CD1c-positive myeloid dendritic cell (primary cell): ENCODE measurements around the gene ALDH9A1.
"Not testable (repeated sequence)": the region's sequence is repeated elsewhere in the genome, so short reads cannot be mapped to it uniquely, and the experiment has no call there.

Source experiments
- DNase-seq: peaks from one replicate; pipeline ENCODE4 v3.0.0-alpha.2; 2016; ENCODE audit errors: extremely low spot score

ALDH9A1 gene

DNA sequence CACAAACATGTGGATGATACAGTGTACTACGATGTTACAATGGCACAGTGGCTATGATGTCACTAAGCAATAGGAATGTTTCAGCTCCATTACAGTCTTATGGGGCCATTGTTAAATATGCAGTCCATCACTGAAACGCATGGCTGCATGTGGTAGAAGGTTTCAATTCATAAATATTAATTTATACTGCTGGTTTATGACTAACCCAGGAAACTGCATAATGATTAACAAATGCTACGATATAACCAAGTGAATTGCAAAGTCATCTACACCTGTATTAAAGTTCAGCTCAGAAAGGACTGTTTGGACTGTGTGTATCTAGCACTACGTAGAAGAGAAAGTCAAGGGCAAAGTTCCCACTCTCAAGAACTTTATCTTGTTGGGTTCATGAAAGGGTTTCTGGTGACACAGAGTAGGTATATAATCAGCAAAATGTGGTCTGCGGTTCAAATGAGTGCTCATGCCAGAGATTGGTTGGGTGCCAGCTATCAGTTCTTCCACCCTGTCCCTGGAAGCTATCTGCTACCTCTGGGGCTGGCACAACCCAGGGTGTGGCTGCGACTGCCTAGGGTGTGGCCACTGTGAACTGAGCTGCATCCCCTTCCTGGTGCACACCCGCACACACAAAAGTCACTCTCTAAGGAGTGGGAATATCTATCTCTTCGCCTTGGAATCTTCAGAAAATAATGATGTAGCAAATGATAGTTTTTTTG is 52.6 kb downstream of the ALDH9A1 start:
- DNase-seq, result no peak

DNA sequence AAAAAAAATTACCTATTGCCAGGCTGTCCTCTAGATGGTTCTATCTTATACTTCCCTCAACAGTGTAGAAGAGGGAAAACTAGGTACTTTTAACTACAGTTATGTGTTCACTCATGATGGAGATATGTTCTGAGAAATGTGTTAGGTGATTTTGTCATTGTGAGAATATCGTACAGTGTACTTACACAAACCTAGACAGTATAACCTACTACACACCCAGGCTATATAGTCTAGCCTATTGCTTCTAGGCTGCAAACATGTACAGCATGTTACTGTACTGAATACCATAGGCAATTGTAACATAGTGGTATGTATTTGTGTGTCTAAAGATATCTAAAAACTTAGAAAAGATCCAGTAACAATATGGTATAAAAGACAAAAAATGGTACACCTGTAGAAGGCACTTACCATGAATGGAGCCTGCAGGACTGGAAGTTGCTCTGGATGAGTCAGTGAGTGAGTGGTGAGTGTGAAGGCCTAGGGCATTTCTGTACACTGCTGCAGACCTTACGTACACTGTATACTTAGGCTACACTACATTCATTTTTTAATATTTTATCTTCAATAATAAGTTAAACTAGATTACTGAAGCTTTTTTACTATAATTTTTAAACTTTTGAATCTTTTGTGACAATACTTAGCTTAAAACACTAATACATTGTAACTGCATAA is 54.2 kb downstream of the ALDH9A1 start:
- DNase-seq, result no peak

DNA sequence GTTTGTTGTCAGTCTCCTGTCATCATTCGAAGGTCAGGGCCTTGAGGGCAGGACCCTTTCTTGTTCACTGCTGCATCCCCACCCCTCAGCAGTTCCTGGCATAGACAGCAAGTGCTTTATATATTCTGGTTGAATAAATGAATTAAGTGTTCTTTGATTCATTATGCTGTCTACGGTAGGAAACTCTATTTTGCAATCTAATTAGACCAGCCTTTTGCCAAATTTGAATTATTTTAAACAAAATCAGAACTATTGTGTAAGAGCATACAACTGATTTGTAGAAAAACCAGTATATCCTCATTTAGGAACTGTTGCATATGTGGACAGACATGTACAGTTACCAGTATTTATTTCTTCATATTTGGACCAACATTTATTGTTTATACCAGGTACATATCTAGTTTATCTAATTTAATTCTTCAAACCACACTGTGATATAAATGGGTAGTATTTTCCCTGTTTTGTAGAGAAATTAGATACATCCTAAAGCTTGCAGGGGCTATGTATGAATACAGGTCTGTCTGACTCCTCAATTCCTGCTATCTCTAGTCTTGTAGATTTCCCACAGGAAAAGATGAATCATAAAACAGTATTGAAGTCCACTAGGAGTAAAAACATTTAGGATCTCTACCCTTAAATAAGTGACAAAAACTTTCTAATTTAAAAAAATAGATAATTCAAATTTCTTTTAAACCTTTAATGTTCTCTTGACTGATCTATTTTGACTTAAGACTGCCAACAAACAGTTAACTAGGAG is 57.0 kb downstream of the ALDH9A1 start:
- no peak for DNase-seq

DNA sequence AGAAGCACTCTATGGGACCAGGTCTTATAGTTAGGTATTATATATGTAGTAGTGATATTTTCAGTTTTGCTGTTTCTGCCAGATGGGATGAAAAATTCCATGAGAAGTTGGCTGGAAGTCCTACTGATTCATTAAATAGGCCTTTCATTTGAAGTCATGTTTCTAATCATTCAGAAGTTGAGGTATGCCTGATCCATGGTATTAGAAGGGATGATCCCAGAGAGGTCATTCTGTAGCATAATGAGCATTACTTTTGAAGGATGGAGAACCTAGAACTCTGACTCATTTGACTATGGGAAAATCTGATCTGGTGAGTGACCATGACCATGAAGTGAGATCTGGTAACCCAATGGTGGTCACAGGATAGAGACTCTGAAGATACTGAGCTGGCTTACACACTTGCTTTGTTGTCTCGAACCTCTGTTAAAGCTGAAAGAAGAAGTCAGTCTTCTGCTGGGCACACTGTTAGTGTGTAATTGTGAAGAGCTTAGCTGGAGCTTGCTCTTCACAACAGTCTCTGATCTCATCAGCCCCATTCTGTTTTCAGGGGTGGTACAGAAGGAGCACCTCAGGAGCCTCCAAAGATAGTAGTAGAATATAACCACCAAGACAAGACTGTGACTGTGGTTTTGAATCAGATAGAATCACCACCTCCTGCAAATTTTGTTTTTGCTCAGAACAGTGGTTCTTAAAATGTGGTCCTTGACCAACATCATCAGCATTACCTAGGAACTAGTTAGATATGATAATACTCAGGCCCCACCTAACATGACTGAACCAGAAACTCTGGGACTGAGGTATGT is 58.3 kb downstream of the ALDH9A1 start:
- DNase-seq, result no peak

DNA sequence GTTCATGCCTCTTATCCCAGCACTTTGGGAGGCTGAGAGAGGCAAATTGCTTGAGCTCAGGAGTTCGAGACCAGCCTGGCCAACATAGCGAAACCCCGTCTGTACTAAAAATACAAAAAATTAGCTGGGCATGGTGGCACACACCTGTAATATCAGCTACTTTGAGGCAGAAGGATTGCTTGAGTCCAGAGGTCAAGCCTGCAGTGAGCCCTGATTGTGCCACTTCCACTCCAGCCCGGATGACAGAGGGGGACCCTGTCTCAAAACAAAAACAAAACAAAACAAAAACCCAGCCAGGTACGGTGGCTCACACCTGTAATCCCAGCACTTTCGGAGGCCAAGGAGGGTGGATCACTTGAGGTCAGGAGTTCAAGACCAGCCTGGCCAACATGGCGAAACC is 60.2 kb downstream of the ALDH9A1 start:
- not testable (repeated sequence) for DNase-seq

DNA sequence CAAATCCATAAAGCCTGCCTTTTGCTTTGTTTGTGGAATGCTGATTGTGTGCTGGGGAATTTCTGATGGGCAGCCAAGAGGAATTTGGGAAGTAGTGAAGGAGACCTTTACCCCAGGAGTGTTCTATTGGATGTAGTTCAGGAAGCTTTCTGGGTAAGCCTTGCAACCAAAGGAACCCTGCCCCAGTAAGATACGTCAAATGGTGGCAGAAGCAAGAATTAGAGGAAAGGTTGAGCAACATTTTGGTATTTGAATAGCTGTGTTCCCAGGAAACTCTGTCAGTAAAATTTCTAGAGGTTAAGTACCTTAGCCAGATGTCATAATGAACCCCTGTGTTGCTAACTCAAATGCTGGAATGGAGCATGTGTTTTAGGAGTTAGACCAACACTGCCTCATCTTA is 60.9 kb downstream of the ALDH9A1 start:
- no peak for DNase-seq

DNA sequence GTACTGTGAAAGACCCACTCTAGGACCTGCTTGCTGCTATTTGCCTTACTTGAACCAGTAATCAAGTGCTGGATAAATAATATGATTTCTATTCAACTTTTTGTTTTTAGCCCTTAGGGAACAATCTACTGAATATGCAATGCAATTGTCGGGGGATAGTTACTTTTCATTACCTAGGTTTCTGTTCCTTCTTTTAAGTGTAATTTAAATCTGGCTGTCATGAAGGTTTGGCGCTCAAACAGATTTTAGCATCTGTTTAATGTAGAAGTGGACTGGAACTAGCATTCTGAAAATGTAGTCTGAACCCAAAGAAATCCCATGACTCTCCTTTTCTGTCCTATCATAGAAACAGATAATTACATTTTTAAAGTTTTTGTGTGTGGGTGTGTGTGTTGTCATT is 62.5 kb downstream of the ALDH9A1 start:
- DNase-seq, result no peak

DNA sequence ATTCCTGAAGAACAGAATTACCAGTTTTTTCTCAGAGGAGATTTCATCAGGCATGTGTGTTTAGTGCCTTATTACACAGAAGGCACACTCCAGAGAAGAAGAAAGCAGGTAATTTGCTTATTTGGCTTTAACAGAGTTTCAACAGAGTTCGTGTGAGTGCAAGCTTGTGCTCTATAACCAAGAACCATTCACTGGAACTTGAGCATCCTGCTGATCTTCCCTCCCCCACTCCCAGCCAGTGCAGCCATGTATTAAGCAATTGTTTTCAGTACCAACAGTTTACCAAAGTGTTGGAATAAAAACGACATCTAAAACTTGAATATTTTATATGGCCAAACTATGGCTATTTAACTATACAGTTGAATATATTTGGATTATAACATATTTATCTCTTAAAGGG is 63.0 kb downstream of the ALDH9A1 start:
- DNase-seq, result no peak

DNA sequence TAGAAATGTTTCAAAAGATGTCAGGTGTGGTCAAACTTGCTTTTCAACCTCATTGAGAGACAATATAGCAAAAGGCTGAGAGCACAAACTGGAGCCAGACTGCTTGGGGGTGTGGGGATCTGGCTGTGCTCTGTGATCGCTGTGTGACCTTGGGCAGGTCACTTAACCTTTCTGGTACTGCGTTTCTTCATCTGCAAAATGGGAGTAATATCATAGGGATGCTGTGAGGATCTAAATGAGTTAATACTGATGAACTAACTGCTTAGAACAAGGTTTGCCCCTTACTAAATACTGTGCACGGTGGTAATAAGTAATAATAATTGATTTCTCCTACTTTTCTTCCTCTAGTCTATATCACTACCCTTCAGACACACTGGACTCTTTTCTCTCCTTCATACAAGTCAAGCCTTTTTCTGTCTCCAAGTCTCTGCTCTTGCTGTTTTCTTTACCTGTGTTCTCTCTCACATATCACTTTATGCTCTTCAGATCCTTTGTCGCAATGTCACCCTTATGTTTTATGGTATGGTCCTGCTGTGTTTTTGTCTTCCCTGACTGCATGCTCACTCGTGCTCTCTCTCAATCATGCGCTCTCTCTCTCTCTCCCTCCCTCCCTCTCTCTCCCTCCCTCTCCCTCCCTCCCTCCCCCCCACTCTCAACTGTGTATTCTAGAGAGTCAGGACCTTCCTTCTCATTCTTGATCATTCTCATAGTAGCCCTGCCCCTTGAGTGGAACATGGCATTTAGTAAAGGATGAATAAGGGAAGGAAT is 64.0 kb downstream of the ALDH9A1 start:
- DNase-seq, result no peak

DNA sequence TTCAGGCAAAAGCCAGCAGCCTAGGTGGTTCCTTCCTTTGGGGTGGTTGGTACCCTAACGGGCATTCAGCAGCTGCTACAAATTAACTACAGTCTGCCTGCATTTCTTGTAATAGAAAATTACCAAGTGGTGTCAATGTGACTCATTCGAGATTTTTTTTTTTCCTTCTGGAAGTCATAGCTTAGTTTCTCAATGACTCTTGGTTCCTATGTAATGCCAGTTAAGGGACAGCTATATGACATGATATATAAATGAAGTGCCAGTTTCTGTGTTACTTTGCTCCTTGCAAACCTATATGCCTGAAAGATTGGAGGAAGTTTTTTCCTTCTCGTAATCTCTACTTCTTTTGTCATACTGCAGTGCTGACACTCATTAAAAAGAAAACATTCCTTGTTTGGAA is 64.7 kb downstream of the ALDH9A1 start:
- DNase-seq, result peak; percentile 60

DNA sequence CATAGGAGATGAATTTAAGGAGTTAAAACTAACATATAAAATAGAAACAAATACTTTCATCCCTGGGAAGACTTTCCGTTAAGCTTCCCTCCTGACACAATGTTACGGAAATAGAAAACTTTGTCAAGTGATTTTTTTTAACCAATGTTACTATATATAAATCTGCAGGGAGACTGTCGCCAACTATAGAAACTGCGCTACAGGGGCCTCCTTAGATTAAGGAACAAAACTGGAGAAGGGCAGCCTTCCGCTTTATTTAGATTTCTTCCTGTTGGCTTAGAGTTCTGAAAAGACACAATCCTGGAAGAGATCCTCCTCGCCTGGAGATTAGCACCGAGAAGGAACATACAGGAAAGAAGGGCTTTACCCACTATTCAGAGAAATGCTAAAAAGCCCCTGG is 65.9 kb downstream of the ALDH9A1 start:
- peak; percentile 69 for DNase-seq

DNA sequence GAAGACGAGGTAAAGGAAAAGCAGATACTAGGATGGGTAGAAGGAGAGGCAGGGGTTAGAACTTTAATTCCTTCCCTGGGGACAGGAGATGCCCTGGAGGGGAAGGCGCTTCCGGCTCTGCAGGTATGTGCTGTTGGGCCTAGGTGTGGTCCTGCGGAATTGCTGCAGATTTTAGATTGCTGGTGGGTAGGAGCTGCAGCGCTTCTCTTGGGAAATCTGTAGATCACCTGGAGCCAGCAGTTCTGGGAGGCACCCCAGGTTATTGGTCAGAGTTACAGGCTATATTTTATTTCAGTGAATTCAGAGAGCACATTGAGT is 66.3 kb downstream of the ALDH9A1 start:
- no peak for DNase-seq

DNA sequence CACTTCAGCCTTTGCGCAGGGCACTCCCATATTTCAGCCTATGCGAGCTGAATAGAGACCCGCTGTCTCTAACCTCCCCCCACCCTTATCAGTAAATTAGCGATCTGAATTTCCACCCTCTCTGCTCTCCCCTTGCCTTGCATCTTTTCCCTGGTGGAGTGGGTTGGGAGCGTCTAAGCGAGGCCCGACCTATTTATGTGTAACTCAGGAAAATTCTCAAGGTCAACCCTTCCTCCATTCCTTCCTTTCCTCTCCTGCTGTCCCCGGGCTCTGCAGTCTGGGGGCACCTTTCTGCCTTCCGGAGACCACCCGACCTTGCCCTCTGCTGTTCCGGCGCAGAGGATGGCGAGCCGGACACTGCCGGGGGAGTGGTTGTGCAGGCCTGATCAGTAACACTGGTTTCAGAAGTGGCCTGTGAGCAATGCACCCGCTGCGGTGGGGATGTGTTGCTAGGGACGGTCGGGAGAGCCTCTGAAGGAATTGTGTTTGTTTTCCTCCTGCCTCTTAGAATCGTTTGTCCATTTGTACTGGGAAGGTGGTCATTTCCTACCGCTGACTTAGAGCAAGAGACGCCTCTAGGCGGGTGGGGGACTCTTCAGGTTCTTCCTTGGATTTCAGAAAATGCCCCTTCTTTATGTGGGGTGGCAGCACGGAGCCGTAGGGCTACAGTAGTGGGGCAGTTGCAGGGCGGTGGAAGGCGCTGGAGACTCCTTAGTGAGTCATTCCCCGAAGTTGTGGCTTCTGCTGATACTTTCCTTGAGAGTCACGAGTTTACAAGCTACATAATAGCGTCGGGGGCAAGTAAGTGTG is 66.8 kb downstream of the ALDH9A1 start:
- peak; percentile 73 for DNase-seq

DNA sequence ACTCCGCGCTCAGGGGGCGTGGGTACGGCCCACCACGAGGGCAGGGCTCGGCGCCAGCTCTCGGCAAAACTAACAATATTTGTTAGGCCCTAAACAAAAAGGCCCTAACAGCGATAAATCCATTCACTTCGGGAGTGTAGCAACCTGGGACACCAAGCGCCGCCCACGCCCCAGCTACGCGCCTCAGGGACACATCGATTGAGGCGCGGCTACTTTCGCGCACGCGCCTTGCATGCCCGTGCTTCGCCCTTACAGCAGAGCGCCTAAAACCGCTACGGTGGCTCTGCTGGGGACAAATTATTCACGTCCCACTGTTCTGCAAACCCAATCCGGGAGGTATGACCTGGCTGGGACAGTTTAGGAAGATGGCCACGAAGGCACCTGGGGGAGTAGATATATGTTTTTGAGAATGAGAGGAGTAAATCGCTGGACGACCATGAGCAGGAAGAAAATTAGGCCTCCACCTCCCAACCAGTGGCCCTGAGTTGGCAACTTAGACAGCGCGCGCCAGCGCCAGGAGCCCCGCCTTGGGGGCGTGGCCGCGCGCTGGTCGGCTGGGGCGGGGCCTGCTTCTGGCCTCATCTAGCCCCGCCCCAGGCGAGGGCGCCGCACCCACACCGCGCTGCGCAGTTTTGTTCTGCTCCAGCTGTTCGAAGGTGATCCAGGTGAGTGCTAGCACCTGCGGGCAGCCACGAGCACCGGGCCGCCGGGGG is 67.6 kb downstream of the ALDH9A1 start, which contains the start of gene MGST3:
Gene MGST3, plus strand, starts transcription at position 606 of the 713 bp plus-strand sequence. CDS start 18,614 bp downstream, outside the sequence.
- peak; percentile 99 for DNase-seq

DNA sequence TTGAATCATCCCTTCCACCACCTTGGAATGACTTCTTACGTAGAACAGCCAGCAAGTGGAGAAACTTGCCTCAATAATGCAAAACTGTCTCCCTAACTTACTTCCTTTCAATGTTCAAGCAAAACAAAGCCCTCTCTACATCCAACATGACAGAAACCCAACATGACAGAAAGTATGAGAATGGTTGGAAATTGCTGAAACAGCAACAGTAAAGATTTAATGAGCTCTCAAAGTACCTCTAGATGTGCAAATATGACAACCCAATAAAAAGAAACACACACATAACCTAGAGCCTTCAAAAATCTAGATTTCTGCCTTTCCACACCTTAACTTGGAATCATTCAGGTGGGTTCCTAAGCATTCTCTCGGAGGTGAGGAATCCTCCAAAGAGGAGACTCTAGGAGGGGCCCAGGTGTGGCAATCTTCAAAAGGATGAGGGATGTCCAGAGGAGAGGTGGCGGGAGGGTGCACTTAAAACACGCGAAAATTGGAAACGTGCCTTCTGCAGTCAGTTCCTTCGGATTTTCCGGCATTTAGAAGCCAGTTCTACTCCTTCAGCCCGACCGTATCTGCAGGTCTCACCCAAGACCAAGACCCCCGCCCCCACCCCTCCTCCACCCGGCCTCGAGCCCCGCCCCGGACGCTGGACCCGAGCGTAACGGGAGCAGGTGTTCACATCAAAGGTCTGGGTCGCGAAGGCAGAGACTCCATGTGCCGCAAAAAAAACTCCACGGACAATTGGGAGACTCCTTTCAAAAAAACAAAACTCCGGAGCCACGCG is 68.3 kb downstream of the ALDH9A1 start:
- DNase-seq, result no peak

DNA sequence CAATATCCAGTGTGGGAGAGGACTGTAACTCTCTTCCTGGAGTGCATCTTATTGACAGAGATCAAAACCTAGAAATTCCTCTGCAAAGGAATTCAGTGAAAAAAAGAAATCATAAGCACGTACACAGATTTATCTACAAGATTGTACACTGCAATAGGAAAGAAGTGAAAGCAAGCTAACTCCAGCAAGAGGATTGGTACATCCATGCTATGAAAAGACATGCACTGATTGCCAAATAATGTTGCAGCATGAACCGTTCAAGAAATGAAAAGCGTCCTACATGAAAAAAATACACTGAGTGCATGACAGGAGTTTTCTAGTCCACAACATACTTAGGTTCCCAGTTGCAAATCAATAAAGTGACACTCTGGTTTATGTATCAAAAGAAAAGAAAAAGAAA is 69.2 kb downstream of the ALDH9A1 start:
- DNase-seq, result peak; percentile 24

DNA sequence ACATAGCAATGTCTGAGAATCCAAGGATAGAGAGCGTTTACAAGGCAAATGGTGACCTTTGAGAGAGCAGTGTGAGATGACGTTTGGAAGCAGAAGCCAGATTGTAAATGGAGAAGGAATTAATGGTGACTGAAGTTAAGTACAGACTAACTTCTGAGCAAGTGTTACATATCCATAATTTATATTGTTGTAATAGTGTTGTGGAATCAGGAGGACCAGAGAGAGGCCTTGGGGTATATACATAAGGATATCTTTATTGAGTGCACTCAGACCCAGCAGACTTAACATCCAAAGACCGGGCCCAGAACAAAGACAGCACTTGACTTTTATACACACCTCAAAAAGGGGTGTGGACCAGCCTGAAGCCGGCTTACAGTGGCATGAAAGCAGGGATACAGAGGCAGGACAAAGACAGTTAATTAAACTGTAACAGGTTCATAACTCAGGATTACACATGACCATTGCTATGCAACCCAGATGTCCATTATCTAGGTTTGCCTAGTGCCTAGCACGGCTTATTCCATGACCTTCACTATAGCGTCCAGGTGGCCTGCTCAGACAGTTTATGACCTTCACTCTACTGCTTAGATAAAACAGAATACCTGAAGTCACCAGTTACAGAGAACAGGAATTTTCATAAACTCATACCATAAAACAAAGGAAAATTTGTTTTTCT is 70.1 kb downstream of the ALDH9A1 start:
- DNase-seq, result no peak

DNA sequence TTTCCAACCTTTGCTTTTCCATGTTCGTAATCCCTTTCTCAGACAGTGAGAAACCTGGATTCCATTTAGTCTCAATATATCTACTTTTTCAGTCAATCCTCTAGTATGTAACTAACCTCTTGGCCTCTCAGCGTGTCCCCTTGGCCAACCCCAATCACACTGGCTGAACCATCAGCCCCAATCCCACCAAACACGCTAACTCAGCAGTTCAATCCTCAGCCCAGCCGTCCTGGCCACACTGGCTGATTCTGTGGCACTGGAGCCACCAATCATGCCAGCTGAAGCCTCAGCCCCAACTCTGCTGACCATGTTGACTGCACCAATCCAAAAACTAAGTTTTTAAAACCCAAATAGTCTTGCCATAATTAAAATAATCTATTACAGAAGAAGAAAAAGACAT is 73.9 kb downstream of the ALDH9A1 start:
- no peak for DNase-seq
